NCI-H146 (cell line): ENCODE results near the gene ELP2.
A peak's percentile ranks its signal among the peaks of the same experiment; 100 is the strongest.
"Not testable (repeated sequence)": the region's sequence is repeated elsewhere in the genome, so short reads cannot be mapped to it uniquely, and the experiment has no call there.

Experiments used
- DNase-seq: peaks from one replicate; lab custom pipeline; 2025; lab: John Stamatoyannopoulos, UW

The ELP2 gene

GRCh38 chr18:36129300-36130038 lies at the start of gene ELP2, which contains the start of gene SLC39A6:
Gene ELP2, plus strand, starts transcription at chr18:36129899. Its CDS starts 35 bp downstream, at chr18:36129934.
Gene SLC39A6, minus strand, starts transcription at chr18:36129340. Its CDS starts 2,333 bp downstream, at chr18:36127007.
- peak; percentile 99 for DNase-seq

- not testable (repeated sequence) for DNase-seq
Observed at GRCh38 chr18:36081118-36081517, 48.6 kb upstream of the ELP2 start.

GRCh38 chr18:36083729-36084128 lies 46.0 kb upstream of the ELP2 start:
- no peak for DNase-seq

GRCh38 chr18:36085195-36085594 lies 44.5 kb upstream of the ELP2 start:
- no peak for DNase-seq

- DNase-seq = no peak
Observed at GRCh38 chr18:36086186-36086585, 43.5 kb upstream of the ELP2 start.

GRCh38 chr18:36088256-36088655 lies 41.4 kb upstream of the ELP2 start:
- no peak for DNase-seq

- no peak for DNase-seq
Observed at GRCh38 chr18:36089001-36089400, 40.7 kb upstream of the ELP2 start.

GRCh38 chr18:36092116-36092515 lies 37.6 kb upstream of the ELP2 start:
- DNase-seq = not testable (repeated sequence)

- DNase-seq = no peak
Observed at GRCh38 chr18:36094431-36094830, 35.3 kb upstream of the ELP2 start.

GRCh38 chr18:36095936-36096519 lies 33.7 kb upstream of the ELP2 start:
- peak; percentile 64 for DNase-seq

- DNase-seq = no peak
Observed at GRCh38 chr18:36096955-36097354, 32.7 kb upstream of the ELP2 start.

- no peak for DNase-seq
Observed at GRCh38 chr18:36099311-36099710, 30.4 kb upstream of the ELP2 start.

GRCh38 chr18:36101943-36102342 lies 27.8 kb upstream of the ELP2 start:
- no peak for DNase-seq

GRCh38 chr18:36104749-36105148 lies 24.9 kb upstream of the ELP2 start:
- no peak for DNase-seq

- DNase-seq = no peak
Observed at GRCh38 chr18:36107477-36107876, 22.2 kb upstream of the ELP2 start.

GRCh38 chr18:36108196-36108595 lies 21.5 kb upstream of the ELP2 start:
- DNase-seq = no peak

- DNase-seq = no peak
Observed at GRCh38 chr18:36108601-36109000, 21.1 kb upstream of the ELP2 start.

- DNase-seq = no peak
Observed at GRCh38 chr18:36109737-36110136, 20.0 kb upstream of the ELP2 start.

- DNase-seq = no peak
Observed at GRCh38 chr18:36112302-36112701, 17.4 kb upstream of the ELP2 start.

GRCh38 chr18:36114251-36114650 lies 15.4 kb upstream of the ELP2 start:
- no peak for DNase-seq

- DNase-seq = no peak
Observed at GRCh38 chr18:36114738-36115137, 15.0 kb upstream of the ELP2 start.

- DNase-seq = not testable (repeated sequence)
Observed at GRCh38 chr18:36116771-36117170, 12.9 kb upstream of the ELP2 start.

GRCh38 chr18:36120297-36120696 lies 9.4 kb upstream of the ELP2 start:
- DNase-seq = no peak

- no peak for DNase-seq
Observed at GRCh38 chr18:36124841-36125240, 4.9 kb upstream of the ELP2 start.
